H1 (cell line): Measurements from ENCODE around the gene ARAP3.

ENCODE experiments used
- CREB1 ChIP-seq: IDR thresholded peaks from 2 replicates; pipeline ENCODE4 v1.6.1; 2012; ENCODE audit warnings: inconsistent platforms
- EP300 ChIP-seq, 2 experiments: IDR thresholded peaks; 1 replicate in 1 of 2; 2 replicates in 1 of 2; pipeline ENCODE4 v1.6.1; 2011 to 2012; ENCODE audit warnings: low read depth in 2 of 2, low read length in 2 of 2, mild to moderate bottlenecking in 2 of 2, borderline replicate concordance in 1 of 2, inconsistent platforms in 1 of 2, moderate library complexity in 1 of 2
- EZH2 ChIP-seq: fragments of 200-600 bp; sonication (generic); IDR thresholded peaks from 2 replicates; pipeline ENCODE4 v1.7.1; 2012; ENCODE audit warnings: low read depth, mild to moderate bottlenecking, moderate library complexity, low read length, inconsistent platforms; ENCODE audit not compliant: severe bottlenecking
- GTF2F1 ChIP-seq: IDR thresholded peaks from 2 replicates; pipeline ENCODE4 v1.6.1; 2012; ENCODE audit warnings: low read depth, low read length, improper control_type of control experiment, borderline replicate concordance
- HDAC6 ChIP-seq: IDR thresholded peaks from one replicate; pipeline ENCODE4 v1.7.1; 2012; ENCODE audit warnings: low read depth, mild to moderate bottlenecking, inconsistent platforms, low read length, moderate library complexity
- POLR2A ChIP-seq, 2 experiments: IDR thresholded peaks; 1 replicate in 1 of 2; 2 replicates in 1 of 2; pipeline ENCODE4 v1.6.1; 2011; ENCODE audit warnings: low read depth in 2 of 2, low read length in 2 of 2, mild to moderate bottlenecking in 2 of 2; ENCODE audit errors: control extremely low read depth in 1 of 2
- RAD21 ChIP-seq, 2 experiments: IDR thresholded peaks in 1 of 2; conservative IDR thresholded peaks in 1 of 2; 2 replicates each; pipeline ENCODE4 v1.6.1; 2011; ENCODE audit warnings: low read depth in 2 of 2, low read length in 2 of 2, improper control_type of control experiment in 1 of 2, inconsistent platforms in 1 of 2, mild to moderate bottlenecking in 1 of 2, moderate library complexity in 1 of 2
- RBBP5 ChIP-seq: IDR thresholded peaks from 2 replicates; pipeline ENCODE4 v1.7.1; 2012; ENCODE audit warnings: low read depth, mild to moderate bottlenecking, inconsistent platforms, low read length, moderate library complexity, borderline replicate concordance
- USF2 ChIP-seq: IDR thresholded peaks from 2 replicates; pipeline ENCODE4 v1.6.1; 2011; ENCODE audit warnings: low read length, improper control_type of control experiment
- ZNF274 ChIP-seq: IDR thresholded peaks from 2 replicates; pipeline ENCODE4 v1.7.0; 2012; ENCODE audit warnings: low read length, borderline replicate concordance; ENCODE audit errors: extremely low read depth
- TF ChIP-seq, protein P1 (sequence below), 3 experiments: IDR thresholded peaks; 1 replicate in 2 of 3; 2 replicates in 1 of 3; pipeline versions ENCODE4 v1.5.1 to v1.6.1; 2011; ENCODE audit warnings: low read length in 3 of 3, mild to moderate bottlenecking in 3 of 3, inconsistent platforms in 2 of 3, low read depth in 1 of 3, moderate library complexity in 1 of 3; ENCODE audit not compliant: insufficient read depth in 1 of 3; ENCODE audit errors: control extremely low read depth in 1 of 3

DNA sequence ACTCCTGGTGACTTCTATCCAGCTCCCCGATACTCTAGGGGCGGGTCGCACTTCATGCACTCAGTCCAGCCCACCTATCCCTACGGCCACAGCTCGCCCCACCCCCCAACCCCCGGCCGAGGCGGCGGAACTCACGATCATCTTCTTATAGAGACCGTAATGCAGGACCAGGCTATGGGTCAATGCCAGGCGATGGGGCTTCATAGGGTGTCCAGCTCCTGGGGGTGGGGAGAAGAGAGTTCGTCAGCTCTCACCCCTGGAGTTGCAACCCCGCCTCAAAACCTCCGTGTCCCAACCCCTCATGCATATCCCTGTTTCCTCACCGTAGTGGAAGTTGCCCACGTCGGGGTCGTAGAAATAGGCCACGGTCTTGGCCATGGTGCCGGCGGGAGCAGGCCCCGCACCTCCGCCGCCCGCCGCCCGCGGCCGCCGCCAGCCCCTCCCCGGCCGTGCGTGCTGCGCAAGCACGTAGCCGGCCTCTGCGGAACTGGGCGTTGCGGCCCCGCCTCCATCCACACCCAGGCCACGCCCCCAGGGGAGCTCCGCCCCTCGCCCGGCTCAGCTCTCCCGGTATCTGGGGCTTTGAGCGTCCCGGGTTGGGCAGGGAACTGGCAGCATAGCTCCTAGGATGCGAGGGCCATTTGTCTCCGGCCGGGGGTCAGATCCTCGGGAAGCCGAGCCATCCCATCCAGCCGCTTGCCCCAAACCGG lies 45.5 kb downstream of the ARAP3 start, which contains the start of the genes HDAC3 and RELL2:
- TF ChIP-seq RBBP5 (peak; percentile 91; the same call in 1 of the 2 replicates), HDAC6 (no peak), USF2 (no peak), CREB1 (peak; percentile 33; the same call in 1 of the 2 replicates), GTF2F1 (no peak), EP300 (IDR thresholded peaks at IDR 0.05; ENCODE audit: borderline replicate concordance in 1 of 2, low read depth in 2 of 2, low read length in 2 of 2) (no peak), ZNF274 (no peak), POLR2A (IDR thresholded peaks at IDR 0.05; ENCODE audit: control extremely low read depth in 1 of 2, low read depth in 2 of 2, low read length in 2 of 2) (peak in 1 of 2 experiments; percentile 75; a peak in 2 of 3 replicates), EZH2 (no peak), RAD21 (IDR thresholded peaks at IDR 0.05 in 1 of 2, conservative IDR thresholded peaks at IDR 0.05 in 1 of 2; ENCODE audit: low read depth in 2 of 2, low read length in 2 of 2) (no peak)
- TF ChIP-seq, protein P1, sequence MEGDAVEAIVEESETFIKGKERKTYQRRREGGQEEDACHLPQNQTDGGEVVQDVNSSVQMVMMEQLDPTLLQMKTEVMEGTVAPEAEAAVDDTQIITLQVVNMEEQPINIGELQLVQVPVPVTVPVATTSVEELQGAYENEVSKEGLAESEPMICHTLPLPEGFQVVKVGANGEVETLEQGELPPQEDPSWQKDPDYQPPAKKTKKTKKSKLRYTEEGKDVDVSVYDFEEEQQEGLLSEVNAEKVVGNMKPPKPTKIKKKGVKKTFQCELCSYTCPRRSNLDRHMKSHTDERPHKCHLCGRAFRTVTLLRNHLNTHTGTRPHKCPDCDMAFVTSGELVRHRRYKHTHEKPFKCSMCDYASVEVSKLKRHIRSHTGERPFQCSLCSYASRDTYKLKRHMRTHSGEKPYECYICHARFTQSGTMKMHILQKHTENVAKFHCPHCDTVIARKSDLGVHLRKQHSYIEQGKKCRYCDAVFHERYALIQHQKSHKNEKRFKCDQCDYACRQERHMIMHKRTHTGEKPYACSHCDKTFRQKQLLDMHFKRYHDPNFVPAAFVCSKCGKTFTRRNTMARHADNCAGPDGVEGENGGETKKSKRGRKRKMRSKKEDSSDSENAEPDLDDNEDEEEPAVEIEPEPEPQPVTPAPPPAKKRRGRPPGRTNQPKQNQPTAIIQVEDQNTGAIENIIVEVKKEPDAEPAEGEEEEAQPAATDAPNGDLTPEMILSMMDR (IDR thresholded peaks at IDR 0.05; ENCODE audit: control extremely low read depth in 1 of 3, insufficient read depth in 1 of 3, low read depth in 1 of 3, low read length in 3 of 3) = no peak
